Stimulated activated naive CD8-positive, alpha-beta T cell treated with anti-CD3 and anti-CD28 coated beads, Interleukin-15, Interleukin-2, amounts not matched to agents 100 ng/mL and 50 ng/mL, for 24 hours (primary cell): ENCODE results near the gene CTSC.

ENCODE experiments used
- H3K27ac Mint-ChIP-seq: one replicate; pipeline ENCODE4 v1.8.0; 2021; ENCODE audit warnings: mild to moderate bottlenecking, mixed read lengths
- H3K27me3 Mint-ChIP-seq: one replicate; pipeline ENCODE4 v1.8.0; 2021; ENCODE audit warnings: mixed read lengths
- H3K36me3 Mint-ChIP-seq: one replicate; pipeline ENCODE4 v1.8.0; 2021; ENCODE audit warnings: low read depth, mixed read lengths
- H3K4me1 Mint-ChIP-seq: one replicate; pipeline ENCODE4 v1.8.0; 2021; ENCODE audit warnings: low read depth, mixed read lengths
- H3K4me3 Mint-ChIP-seq: one replicate; pipeline ENCODE4 v1.8.0; 2021; ENCODE audit warnings: mild to moderate bottlenecking, mixed read lengths
- H3K9me3 Mint-ChIP-seq: one replicate; pipeline ENCODE4 v1.8.0; 2021; ENCODE audit warnings: mixed read lengths

Gene CTSC

DNA sequence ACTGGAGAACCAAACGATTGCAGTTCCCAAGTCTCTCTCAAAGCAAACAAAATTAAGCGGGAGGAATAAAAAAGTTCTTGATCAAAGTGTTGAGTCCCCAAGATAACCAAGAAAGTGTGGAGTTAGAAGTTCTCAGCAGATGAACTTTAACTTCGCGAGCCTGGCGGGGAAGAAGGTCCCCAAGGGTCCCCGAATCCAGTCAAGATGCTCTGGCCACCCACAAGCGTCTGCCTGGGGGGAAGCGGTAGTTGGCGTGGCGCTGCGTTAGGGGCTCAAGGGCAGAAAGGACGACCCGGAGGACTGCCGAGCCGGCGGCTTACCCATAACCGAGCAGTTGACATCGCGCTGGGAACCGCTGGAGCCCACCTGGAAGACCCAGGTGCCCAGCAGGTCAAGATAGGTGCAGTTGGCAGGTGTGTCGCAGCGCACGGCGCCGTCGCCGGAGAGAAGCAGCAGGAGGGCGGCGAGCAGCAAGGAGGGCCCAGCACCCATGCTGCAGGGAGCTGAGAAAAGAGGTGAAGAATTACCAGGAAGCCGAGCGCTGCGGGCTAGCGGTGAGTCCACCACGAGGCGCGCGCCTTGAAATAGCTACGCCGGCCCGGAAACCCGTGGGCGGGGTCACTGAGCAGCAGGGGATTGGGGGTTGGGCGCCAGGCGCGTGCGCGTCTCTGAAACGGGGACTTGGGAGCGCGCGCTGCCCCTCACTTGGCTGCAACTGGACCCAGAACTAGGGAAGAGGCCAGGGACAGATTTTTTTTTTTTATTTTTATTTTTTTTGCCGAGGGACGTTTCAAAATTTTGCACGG, at the start of gene CTSC:
Gene CTSC (minus strand): TSS at position 556 of the 806 bp plus-strand sequence. CDS start 64 bp downstream, at position 492.
- peak within 1 kb of the TSS; percentile 90 for H3K27ac Mint-ChIP-seq
- no peaks in the 10 kb centered on the region for H3K9me3 Mint-ChIP-seq
- H3K4me1 Mint-ChIP-seq = peaks cover 67% of the 10 kb centered on the region
- H3K36me3 Mint-ChIP-seq = peaks cover 33% of the 10 kb centered on the region
- H3K4me3 Mint-ChIP-seq = peak within 1 kb of the TSS; percentile 87
- no peaks in the 10 kb centered on the region for H3K27me3 Mint-ChIP-seq

DNA sequence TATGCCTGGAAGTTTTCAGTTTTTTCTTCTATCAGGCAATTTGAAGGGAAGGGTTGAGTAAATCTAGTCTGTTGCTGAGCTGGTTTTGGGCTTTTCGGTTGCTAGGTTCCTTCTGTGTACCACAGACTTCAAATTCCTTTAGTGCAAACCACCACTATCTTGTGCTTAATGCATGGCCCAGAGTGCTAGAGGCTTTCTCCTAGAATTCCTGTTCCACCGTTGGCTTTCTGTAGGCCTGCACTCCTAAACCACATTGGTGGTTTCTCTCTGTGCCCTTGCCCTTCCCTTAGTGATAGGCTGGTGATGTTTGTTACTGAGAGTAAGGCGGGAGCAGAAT, 47.1 kb upstream of the CTSC start:
- no peak overlapping the region for H3K27ac Mint-ChIP-seq
- no peak overlapping the region for H3K4me3 Mint-ChIP-seq
- peaks cover 9% of the 10 kb centered on the region for H3K4me1 Mint-ChIP-seq
- no peaks in the 10 kb centered on the region for H3K36me3 Mint-ChIP-seq
- no peaks in the 10 kb centered on the region for H3K9me3 Mint-ChIP-seq
- no peaks in the 10 kb centered on the region for H3K27me3 Mint-ChIP-seq

DNA sequence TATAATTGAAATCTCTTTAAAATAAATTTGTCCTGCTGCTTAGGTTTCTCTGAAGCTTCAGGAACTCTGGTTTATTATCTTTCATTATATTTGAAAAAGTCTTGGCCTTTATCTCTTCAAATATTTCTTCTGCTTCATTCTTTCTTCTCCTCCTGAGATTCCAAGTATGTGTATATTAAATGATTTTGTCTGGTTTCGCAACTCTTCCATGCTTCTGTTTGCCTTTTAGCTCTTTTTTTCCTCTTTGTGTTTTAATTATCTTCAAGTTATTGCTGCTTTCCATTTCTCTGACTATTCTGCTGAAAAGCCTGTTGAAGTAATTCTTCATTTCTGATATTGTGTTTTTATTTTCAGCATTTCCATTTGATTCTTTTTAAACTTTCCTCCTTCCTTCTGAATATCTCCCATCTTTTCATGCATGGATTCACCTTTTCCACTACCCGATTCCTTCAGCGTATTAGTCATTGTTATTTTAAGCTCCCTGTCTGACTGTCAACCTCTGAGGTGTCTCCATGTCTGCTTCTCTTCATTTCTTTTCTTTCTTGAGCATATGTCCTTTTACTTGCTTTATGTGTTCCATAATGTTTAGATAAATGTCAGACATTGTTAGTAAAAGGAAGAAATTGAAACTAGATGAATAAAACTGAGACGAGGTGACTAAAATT, 46.6 kb upstream of the CTSC start:
- H3K27me3 Mint-ChIP-seq = no peaks in the 10 kb centered on the region
- H3K27ac Mint-ChIP-seq = peak overlapping the region; percentile 3
- no peak overlapping the region for H3K4me3 Mint-ChIP-seq
- H3K4me1 Mint-ChIP-seq = peaks cover 9% of the 10 kb centered on the region
- no peaks in the 10 kb centered on the region for H3K9me3 Mint-ChIP-seq
- H3K36me3 Mint-ChIP-seq = no peaks in the 10 kb centered on the region

DNA sequence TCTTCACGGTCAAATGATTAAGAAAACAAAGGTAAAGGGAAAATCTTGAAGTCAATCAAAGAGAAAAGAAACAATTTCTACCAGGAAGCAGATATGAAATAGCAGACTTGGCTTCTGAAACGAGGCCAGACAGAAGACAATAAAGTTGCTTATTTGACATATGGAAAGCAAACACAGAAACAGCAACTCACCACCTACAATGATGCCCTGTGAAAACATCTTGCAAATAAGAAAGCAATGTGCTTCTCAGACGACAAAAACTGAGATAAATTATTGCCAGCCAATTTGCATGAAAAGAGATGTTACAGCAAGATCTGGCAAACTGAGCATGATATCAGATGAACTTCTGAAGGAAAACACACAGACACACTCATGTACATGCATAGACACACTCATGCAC, 45.9 kb upstream of the CTSC start:
- Mint-ChIP-seq H3K4me3 (no peak overlapping the region), H3K36me3 (no peaks in the 10 kb centered on the region), H3K9me3 (no peaks in the 10 kb centered on the region), H3K4me1 (peaks cover 9% of the 10 kb centered on the region), H3K27me3 (no peaks in the 10 kb centered on the region), H3K27ac (no peak overlapping the region)

DNA sequence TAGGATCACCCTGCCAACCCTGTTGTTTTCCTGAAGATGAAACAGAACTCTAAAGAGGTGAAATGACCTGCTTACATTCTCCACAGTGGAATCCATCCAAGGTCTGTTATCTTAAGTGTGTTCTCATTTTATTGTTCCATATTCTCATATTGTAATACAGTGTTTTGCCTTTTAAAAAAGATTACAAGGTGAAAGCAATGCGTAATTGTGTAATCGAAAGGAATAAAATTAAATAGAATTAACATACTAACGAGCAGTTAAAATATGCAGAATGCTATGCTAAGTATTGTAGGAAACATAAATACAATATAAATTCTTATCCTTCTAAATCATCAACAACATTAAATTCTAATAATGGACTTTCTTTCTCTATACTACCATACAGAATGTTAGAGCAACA, 41.6 kb upstream of the CTSC start:
- H3K27ac Mint-ChIP-seq = no peak overlapping the region
- peaks cover 2% of the 10 kb centered on the region for H3K4me1 Mint-ChIP-seq
- H3K4me3 Mint-ChIP-seq = no peak overlapping the region
- no peaks in the 10 kb centered on the region for H3K36me3 Mint-ChIP-seq
- H3K9me3 Mint-ChIP-seq = no peaks in the 10 kb centered on the region
- no peaks in the 10 kb centered on the region for H3K27me3 Mint-ChIP-seq

DNA sequence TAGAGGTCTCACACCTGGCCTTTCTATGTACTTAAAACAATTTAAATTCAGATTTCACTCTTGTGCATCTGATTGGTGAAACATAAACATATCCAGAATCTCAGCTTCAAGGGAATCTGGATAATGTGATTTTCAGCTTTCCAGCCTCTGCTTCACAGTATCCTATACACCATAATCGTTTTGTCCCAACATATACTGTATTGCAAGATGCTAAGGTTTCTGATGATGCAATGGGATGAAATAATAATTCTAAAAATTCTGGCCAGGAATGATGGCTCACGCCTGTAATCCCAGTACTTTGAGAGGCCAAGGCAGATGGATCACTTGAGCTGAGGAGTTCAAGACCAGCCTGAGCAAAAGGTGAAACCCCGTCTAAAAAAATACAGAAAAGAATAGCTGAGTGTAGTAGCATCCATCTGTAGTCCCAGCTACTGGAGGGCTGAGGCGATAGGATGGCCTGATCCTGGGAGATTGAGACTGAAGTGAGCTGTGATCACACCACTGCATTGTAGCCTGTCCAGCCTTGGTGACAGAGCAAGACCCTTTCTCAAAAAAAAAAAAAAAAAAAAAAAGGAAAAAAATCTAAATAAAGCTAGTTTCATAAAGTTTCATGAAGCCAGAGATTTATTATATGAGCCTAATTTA, 41.0 kb upstream of the CTSC start:
- no peaks in the 10 kb centered on the region for H3K4me1 Mint-ChIP-seq
- no peaks in the 10 kb centered on the region for H3K9me3 Mint-ChIP-seq
- H3K27me3 Mint-ChIP-seq = no peaks in the 10 kb centered on the region
- H3K27ac Mint-ChIP-seq = no peak overlapping the region
- H3K4me3 Mint-ChIP-seq = no peak overlapping the region
- no peaks in the 10 kb centered on the region for H3K36me3 Mint-ChIP-seq

DNA sequence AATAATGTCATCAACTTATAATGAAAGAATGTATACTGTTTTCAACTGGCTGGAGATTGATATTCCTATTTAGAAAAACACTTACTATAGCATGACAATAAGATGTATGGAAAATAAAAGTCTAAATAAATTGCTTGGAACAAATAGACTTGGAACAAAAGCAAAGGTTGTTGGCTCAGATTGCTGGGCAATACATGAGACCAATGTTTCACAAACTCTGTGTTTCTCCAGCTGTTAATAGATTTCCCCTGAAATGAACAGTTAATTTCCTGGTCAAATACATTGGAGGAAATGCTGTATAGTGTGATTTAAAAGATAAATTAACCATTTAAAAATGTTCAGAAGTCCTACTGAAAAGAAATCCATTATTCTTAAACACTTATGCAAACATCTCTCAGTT, 40.1 kb upstream of the CTSC start:
- H3K27me3 Mint-ChIP-seq = no peaks in the 10 kb centered on the region
- no peaks in the 10 kb centered on the region for H3K4me1 Mint-ChIP-seq
- H3K4me3 Mint-ChIP-seq = no peak overlapping the region
- H3K36me3 Mint-ChIP-seq = no peaks in the 10 kb centered on the region
- no peaks in the 10 kb centered on the region for H3K9me3 Mint-ChIP-seq
- H3K27ac Mint-ChIP-seq = no peak overlapping the region

DNA sequence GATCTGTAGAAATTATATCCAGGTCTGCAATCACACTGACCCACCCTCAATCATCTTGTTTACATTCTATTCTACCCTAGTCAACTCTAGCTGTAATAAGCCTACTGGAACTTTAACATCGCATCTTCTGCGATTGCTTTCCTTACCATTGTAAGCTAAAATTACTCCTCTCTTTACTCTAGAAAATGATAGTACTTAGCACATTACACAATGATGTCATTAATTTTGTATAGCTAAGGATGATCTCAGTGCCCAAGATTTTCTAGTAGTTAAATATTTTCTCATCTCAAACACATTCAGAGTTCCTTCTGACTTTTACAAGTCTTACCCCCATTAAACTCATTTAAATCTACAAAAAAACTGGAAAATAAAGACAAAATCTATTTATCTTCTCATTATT, 39.6 kb upstream of the CTSC start:
- no peaks in the 10 kb centered on the region for H3K36me3 Mint-ChIP-seq

DNA sequence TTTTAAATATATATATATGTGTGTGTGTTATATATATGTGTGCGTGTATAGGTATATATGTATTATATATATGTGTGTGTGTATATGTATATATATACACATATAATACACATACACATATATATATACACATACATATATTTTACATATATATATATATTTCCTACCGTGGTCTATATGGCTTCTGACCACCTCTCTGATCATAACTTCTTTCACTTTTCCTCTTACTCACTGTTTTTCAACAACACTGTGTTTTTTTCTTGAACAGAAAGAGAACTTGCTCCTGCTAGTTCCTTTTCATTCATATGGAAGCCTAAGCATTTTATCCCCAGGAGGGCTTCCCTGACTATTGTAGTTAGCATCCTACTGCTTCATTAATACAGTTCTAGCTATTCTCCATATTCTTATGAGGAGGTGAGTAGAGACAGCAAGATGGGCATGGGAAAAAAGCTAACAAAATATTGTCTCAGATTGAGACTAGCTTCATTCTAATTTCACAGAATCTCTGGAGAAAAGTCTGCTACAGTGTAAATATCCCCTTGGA, 38.5 kb upstream of the CTSC start:
- Mint-ChIP-seq H3K4me1 (no peaks in the 10 kb centered on the region), H3K4me3 (no peak overlapping the region), H3K36me3 (no peaks in the 10 kb centered on the region), H3K27me3 (no peaks in the 10 kb centered on the region), H3K27ac (no peak overlapping the region), H3K9me3 (no peaks in the 10 kb centered on the region)

More for the DNA sequence above, 39.6 kb upstream of the CTSC start:
- H3K27ac Mint-ChIP-seq = no peak overlapping the region
- no peaks in the 10 kb centered on the region for H3K27me3 Mint-ChIP-seq
- H3K9me3 Mint-ChIP-seq = no peaks in the 10 kb centered on the region
- H3K4me1 Mint-ChIP-seq = no peaks in the 10 kb centered on the region
- H3K4me3 Mint-ChIP-seq = no peak overlapping the region

DNA sequence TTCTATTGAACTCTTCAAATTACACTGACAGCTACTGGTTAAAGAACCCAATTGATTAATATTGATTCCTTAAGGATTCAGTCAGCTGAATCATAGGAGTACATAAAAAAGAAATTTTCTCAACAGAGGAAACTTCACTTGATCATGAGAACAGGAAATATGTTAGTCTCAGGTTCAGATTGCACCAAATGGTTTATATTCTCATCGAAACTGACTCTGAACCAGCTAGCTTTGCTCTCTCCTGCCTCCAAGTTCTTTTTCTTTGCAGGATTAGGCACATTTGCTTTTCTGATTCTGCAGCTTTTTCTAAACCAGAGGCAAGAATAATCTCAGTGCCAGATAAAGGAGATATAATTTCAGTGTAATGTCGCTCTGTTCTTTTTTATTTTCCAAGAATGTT, 33.2 kb upstream of the CTSC start:
- Mint-ChIP-seq H3K4me3 (no peak overlapping the region), H3K9me3 (no peaks in the 10 kb centered on the region), H3K27ac (no peak overlapping the region), H3K27me3 (no peaks in the 10 kb centered on the region), H3K4me1 (peaks cover 9% of the 10 kb centered on the region), H3K36me3 (no peaks in the 10 kb centered on the region)

DNA sequence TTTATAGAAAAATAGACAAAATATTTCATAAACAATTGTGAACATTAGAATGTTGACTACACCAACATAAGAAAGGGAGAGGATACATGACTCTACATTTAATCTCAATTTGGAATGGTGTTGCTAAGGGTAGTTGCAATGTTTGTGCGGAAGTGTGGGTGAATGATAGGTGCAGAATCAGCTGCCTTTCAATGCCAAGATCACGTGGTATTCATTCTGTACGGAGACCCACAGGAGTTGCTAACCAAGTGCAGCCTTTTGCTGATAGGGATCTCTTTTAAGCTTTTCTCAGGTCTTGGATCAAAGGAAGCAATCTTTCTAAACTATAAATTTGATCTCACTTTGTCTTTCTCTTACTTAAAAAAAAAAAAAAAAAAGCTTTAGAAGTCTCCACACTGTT, 29.8 kb upstream of the CTSC start:
- H3K27me3 Mint-ChIP-seq = no peaks in the 10 kb centered on the region
- H3K4me3 Mint-ChIP-seq = no peak overlapping the region
- H3K9me3 Mint-ChIP-seq = no peaks in the 10 kb centered on the region
- no peak overlapping the region for H3K27ac Mint-ChIP-seq
- H3K36me3 Mint-ChIP-seq = no peaks in the 10 kb centered on the region
- H3K4me1 Mint-ChIP-seq = peaks cover 19% of the 10 kb centered on the region

DNA sequence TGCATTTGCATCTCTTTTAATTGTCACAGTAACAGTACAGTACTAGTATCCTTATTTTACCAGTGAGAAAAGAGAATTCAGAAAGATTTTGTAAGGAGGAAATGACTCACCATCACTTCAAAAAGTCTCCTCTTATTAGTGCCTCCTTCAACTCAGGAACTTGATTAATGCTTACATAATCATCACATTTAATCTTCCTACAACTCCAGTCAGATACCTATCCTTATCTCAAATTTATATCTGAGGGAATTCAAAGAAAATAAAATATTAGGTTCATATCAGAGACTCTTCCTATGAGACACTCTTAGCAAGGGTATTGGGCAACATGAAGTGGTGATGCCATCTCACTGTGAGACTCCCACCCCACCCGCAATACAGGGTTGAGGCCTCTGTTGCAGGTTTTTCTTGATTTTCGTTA, 26.1 kb upstream of the CTSC start:
- Mint-ChIP-seq H3K27me3 (no peaks in the 10 kb centered on the region), H3K9me3 (no peaks in the 10 kb centered on the region), H3K36me3 (no peaks in the 10 kb centered on the region), H3K4me3 (no peak overlapping the region), H3K4me1 (peaks cover 34% of the 10 kb centered on the region), H3K27ac (no peak overlapping the region)

DNA sequence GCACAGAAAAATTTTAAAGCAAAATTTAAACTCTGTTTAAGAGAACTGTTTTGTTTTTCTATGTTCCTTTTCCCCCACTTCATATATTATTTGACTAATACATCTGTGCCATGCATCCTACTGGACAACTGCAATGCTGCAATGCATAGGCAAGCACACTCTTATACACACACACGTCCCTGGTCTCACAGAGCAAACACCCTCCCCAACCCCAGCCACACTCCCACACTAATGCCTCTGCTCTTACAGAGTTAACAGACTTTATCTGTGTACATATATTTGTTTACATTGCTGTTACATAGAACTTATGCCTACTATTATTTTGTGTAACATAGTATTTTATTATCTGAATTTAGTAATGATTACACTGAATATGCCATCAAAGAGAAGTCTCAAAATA, 25.5 kb upstream of the CTSC start:
- Mint-ChIP-seq H3K9me3 (no peaks in the 10 kb centered on the region), H3K27me3 (no peaks in the 10 kb centered on the region), H3K27ac (peak overlapping the region; percentile 6), H3K36me3 (no peaks in the 10 kb centered on the region), H3K4me1 (peaks cover 36% of the 10 kb centered on the region), H3K4me3 (no peak overlapping the region)

DNA sequence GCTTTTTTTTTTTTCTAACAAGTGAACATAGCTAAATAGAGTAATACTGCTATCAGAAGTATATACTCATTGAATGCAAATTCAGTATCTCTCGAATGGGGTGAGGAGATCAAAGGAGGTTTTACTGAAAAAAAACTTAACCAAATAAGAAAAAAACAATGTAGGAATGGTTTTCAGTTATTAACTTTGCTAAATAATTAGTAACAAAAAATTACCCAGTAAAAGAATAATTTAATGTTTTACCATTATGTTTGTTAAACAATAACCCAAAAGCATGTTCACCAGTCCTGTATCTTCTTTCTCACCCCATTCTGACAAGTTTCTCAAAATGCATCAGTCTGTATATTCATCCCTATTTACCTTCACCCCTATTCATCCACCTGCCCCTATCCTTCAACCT, 22.6 kb upstream of the CTSC start:
- Mint-ChIP-seq H3K36me3 (no peaks in the 10 kb centered on the region), H3K9me3 (no peaks in the 10 kb centered on the region), H3K27me3 (no peaks in the 10 kb centered on the region), H3K27ac (no peak overlapping the region), H3K4me3 (no peak overlapping the region), H3K4me1 (peaks cover 50% of the 10 kb centered on the region)

DNA sequence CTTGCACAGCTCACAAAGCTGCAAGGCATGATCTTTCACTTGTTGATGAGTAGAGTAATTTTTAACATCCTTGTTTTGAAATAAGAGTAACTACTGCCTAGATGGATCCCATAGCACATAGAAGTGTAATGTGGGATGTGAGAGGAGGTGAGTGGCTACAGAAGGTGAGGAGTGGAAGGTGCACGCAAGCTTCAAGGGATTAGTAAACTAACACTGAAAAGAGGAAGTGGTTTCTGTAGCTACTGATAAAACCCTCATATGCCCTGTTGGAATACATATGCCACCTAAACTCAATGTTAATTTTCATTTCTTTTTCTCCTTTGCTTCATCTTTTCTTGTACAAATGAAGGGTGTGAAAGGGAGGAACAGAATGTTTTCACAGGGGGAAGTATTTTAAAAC, 22.0 kb upstream of the CTSC start:
- H3K27me3 Mint-ChIP-seq = no peaks in the 10 kb centered on the region
- H3K36me3 Mint-ChIP-seq = no peaks in the 10 kb centered on the region
- H3K27ac Mint-ChIP-seq = no peak overlapping the region
- no peaks in the 10 kb centered on the region for H3K9me3 Mint-ChIP-seq
- H3K4me3 Mint-ChIP-seq = no peak overlapping the region
- H3K4me1 Mint-ChIP-seq = peaks cover 56% of the 10 kb centered on the region
